Caco-2 (cell line): Measurements from ENCODE around the gene TBL1Y. TPM values are rescaled to one million over a fixed set of nuclear protein-coding genes. Genes with fewer than 3 reads are reported as not detected.

Experiments used
- BruUV-seq: library from RNA; stranded (reverse); fragments of 400-500 nt; replicated peaks from 2 replicates; lab custom pipeline; 2021; lab: Mats Ljungman, UMichigan
- CTCF ChIA-PET: fragments of 300-600 bp; sonication (Branson Sonifier 250); formaldehyde crosslinking; loops from one replicate; lab custom pipeline; 2022; ENCODE audit warnings: antibody characterized with exemption; lab: Charles Lee
- POLR2A ChIA-PET: fragments of 300-600 bp; sonication (Branson Sonifier 250); formaldehyde crosslinking; loops from one replicate; lab custom pipeline; 2022; ENCODE audit warnings: antibody characterized with exemption; lab: Charles Lee
- DNase-seq, 2 experiments: peaks; one replicate each; pipeline versions ENCODE4 v3.0.0 to v3.0.0-alpha.2; 2020 to 2022
- H3K27me3 ChIP-seq: replicated peaks from 2 replicates; pipeline ENCODE4 v1.6.0; 2011; ENCODE audit warnings: low read length; ENCODE audit not compliant: control insufficient read depth, insufficient read depth
- H3K36me3 ChIP-seq: 2 replicates; pipeline ENCODE4 v1.5.1; 2011; ENCODE audit warnings: low read length; ENCODE audit not compliant: control insufficient read depth, insufficient read depth
- H3K4me1 ChIP-seq: fragments of 250-450 bp; sonication (Bioruptor Pico); 2 replicates; pipeline ENCODE4 v1.5.1; 2020; ENCODE audit warnings: mild to moderate bottlenecking
- H3K4me3 ChIP-seq: 2 replicates; pipeline ENCODE4 v1.5.1; 2011; ENCODE audit warnings: low read depth, mild to moderate bottlenecking, control low read depth, low read length
- H3K9me3 ChIP-seq: fragments of 250-450 bp; sonication (Bioruptor Pico); 2 replicates; pipeline ENCODE4 v1.5.1; 2020; ENCODE audit warnings: mild to moderate bottlenecking, moderate library complexity
- H3K27ac Mint-ChIP-seq: one replicate; pipeline ENCODE4 v1.8.0; 2022; ENCODE audit warnings: mixed read lengths; ENCODE audit not compliant: unreplicated experiment
- H3K27me3 Mint-ChIP-seq: one replicate; pipeline ENCODE4 v1.8.0; 2022; ENCODE audit warnings: mixed read lengths; ENCODE audit not compliant: insufficient read depth, unreplicated experiment
- H3K36me3 Mint-ChIP-seq: one replicate; pipeline ENCODE4 v1.8.0; 2022; ENCODE audit warnings: mild to moderate bottlenecking, mixed read lengths; ENCODE audit not compliant: insufficient read depth, unreplicated experiment
- H3K4me1 Mint-ChIP-seq: one replicate; pipeline ENCODE4 v1.8.0; 2022; ENCODE audit warnings: low read depth, mixed read lengths; ENCODE audit not compliant: unreplicated experiment
- H3K4me3 Mint-ChIP-seq: one replicate; pipeline ENCODE4 v1.8.0; 2022; ENCODE audit warnings: mild to moderate bottlenecking, moderate library complexity, mixed read lengths; ENCODE audit not compliant: unreplicated experiment
- H3K9me3 Mint-ChIP-seq: one replicate; pipeline ENCODE4 v1.8.0; 2022; ENCODE audit warnings: mixed read lengths; ENCODE audit not compliant: unreplicated experiment
- intact Hi-C: fragments of 100-400 bp; cut with micrococcal nuclease; formaldehyde crosslinking; loops from one replicate; pipeline ENCODE4 v1.10.0; 2022; ENCODE audit not compliant: unreplicated experiment
- total RNA-seq: library from RNA; stranded (reverse); gene quantifications from 2 replicates; pipeline ENCODE4 v1.2.3, GENCODE V29; 2022
- TF ChIP-seq, protein P1 (sequence below), 2 experiments: fragments of 200-600 bp in 1 of 2; IDR thresholded peaks; 1 replicate in 1 of 2; 2 replicates in 1 of 2; pipeline versions ENCODE4 v1.5.1 to v1.8.0; 2011 to 2022; ENCODE audit warnings: antibody characterized with exemption in 1 of 2, control low read depth in 1 of 2, inconsistent platforms in 1 of 2, low read depth in 1 of 2, low read length in 1 of 2, mild to moderate bottlenecking in 1 of 2, moderate library complexity in 1 of 2; ENCODE audit not compliant: insufficient read depth in 1 of 2, severe bottlenecking in 1 of 2, unreplicated experiment in 1 of 2

Gene TBL1Y
- total RNA-seq, 1 experiment from 2014 or later: not detected

DNA sequence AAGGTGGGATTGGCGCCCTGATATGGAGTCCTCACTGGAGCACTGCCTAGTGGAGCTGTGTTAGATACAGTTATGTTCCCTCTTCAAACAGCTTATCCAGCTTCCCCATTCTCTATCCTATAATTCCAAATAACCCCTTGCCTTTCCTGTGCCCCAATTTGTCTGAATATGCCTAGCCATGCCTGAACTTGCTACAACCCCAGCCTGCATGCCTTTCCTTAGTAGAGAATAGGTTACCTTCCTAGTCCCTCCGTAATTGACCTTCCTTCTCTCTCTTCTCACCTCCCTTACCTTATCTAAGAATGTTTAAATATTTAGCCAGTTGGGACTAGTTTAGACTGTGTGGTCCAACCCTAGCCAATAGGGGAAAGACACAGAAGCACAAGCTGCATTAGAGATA, 102.6 kb downstream of the TBL1Y start:
- Mint-ChIP-seq H3K4me3 (no peak overlapping the region), H3K27ac (no peak overlapping the region), H3K4me1 (no peaks in the 10 kb centered on the region), H3K36me3 (no peaks in the 10 kb centered on the region), H3K9me3 (no peaks in the 10 kb centered on the region), H3K27me3 (no peaks in the 10 kb centered on the region)
- H3K36me3 ChIP-seq: no peaks in the 10 kb centered on the region
- DNase-seq: no peak
- ChIA-PET POLR2A (no interaction called here), CTCF (no interaction called here)
- H3K9me3 ChIP-seq: no peaks in the 10 kb centered on the region
- no TSS peak for BruUV-seq
- H3K4me3 ChIP-seq: no peak overlapping the region
- TF ChIP-seq, protein P1, sequence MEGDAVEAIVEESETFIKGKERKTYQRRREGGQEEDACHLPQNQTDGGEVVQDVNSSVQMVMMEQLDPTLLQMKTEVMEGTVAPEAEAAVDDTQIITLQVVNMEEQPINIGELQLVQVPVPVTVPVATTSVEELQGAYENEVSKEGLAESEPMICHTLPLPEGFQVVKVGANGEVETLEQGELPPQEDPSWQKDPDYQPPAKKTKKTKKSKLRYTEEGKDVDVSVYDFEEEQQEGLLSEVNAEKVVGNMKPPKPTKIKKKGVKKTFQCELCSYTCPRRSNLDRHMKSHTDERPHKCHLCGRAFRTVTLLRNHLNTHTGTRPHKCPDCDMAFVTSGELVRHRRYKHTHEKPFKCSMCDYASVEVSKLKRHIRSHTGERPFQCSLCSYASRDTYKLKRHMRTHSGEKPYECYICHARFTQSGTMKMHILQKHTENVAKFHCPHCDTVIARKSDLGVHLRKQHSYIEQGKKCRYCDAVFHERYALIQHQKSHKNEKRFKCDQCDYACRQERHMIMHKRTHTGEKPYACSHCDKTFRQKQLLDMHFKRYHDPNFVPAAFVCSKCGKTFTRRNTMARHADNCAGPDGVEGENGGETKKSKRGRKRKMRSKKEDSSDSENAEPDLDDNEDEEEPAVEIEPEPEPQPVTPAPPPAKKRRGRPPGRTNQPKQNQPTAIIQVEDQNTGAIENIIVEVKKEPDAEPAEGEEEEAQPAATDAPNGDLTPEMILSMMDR (IDR thresholded peaks at IDR 0.05; ENCODE audit: insufficient read depth in 1 of 2, low read depth in 1 of 2, low read length in 1 of 2, severe bottlenecking in 1 of 2, unreplicated experiment in 1 of 2): no peak
- no peaks in the 10 kb centered on the region for H3K27me3 ChIP-seq
- intact Hi-C loops: no loop called here
- no peaks in the 10 kb centered on the region for H3K4me1 ChIP-seq

DNA sequence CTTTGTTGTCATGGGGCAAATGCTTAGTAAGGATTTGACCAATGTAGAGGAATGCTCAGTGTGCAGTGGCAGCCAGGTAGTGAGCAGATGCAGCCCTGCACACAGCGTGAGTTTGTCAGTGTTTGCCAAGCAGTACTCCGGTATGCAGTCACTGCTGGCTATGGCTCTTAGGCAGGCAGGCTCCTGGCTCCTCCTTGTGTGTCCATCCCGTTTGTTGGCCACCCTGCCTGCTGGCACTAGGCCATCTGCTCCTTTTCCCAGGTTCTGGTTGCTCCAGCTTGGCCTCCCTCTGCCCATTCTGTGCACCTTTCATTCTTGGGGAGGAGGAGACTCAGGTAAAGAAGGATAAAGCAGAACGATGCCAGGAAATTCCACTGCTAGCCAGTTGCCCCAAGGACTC, 106.0 kb downstream of the TBL1Y start:
- Histone ChIP-seq H3K27me3 (no peaks in the 10 kb centered on the region), H3K4me1 (no peaks in the 10 kb centered on the region), H3K36me3 (no peaks in the 10 kb centered on the region), H3K4me3 (no peak overlapping the region), H3K9me3 (no peaks in the 10 kb centered on the region)
- no TSS peak for BruUV-seq
- Mint-ChIP-seq H3K9me3 (no peaks in the 10 kb centered on the region), H3K27me3 (no peaks in the 10 kb centered on the region), H3K4me3 (no peak overlapping the region), H3K36me3 (no peaks in the 10 kb centered on the region), H3K4me1 (no peaks in the 10 kb centered on the region), H3K27ac (no peak overlapping the region)
- intact Hi-C loops: no loop called here
- ChIA-PET POLR2A (no interaction called here), CTCF (no interaction called here)
- no peak for DNase-seq
- TF ChIP-seq, protein P1 (IDR thresholded peaks at IDR 0.05; ENCODE audit: insufficient read depth in 1 of 2, low read depth in 1 of 2, low read length in 1 of 2, severe bottlenecking in 1 of 2, unreplicated experiment in 1 of 2): no peak

DNA sequence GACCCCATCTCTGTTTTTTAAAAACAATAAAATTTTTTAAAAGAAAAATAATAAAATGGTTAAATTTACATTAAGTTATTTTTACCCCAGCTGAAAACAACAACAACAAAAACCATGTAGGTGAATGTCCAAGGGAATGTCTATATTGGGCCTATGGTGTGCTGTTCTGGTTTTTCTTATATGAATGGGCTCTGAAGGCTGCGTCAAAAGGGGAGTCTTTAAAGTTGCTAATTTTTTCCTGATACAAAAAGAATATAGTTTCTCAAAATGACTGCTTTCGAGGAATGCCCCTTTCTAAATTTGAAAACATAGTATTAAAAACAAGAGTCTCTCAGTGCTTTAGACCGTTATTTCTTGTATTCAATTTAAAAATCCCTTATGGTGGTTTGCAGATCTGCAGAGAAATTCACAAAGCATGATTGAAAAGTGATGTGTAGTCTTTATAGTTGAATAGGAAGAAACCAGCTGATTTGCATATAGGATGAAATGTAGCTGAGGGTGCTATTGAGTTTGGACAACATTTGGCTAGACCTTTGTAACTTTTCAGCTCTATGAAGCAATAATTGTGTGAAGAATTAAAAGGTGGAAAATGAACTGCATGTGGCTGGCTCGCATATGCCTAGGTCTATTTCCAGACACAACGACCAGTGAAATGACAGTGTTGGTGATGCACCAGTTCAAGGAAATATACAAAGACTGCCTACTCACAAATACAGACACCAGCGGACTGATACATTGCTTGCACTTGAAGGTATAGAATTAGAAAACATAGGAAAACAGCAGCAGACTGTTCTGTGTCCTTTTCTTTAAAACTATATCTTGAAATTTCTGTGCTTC, 107.0 kb downstream of the TBL1Y start:
- POLR2A ChIA-PET: no interaction called here
- H3K4me1 Mint-ChIP-seq: no peaks in the 10 kb centered on the region

More for the DNA sequence above, 107.0 kb downstream of the TBL1Y start:
- no peaks in the 10 kb centered on the region for H3K27me3 ChIP-seq
- no peak overlapping the region for H3K4me3 ChIP-seq
- no peak overlapping the region for H3K4me3 Mint-ChIP-seq
- DNase-seq: no peak
- no peak overlapping the region for H3K27ac Mint-ChIP-seq
- H3K36me3 ChIP-seq: no peaks in the 10 kb centered on the region
- H3K9me3 Mint-ChIP-seq: no peaks in the 10 kb centered on the region
- CTCF ChIA-PET: no interaction called here
- TF ChIP-seq, protein P1 (IDR thresholded peaks at IDR 0.05; ENCODE audit: insufficient read depth in 1 of 2, low read depth in 1 of 2, low read length in 1 of 2, severe bottlenecking in 1 of 2, unreplicated experiment in 1 of 2): no peak
- no peaks in the 10 kb centered on the region for H3K9me3 ChIP-seq
- intact Hi-C loops: no loop called here
- no peaks in the 10 kb centered on the region for H3K36me3 Mint-ChIP-seq
- H3K27me3 Mint-ChIP-seq: no peaks in the 10 kb centered on the region
- no peaks in the 10 kb centered on the region for H3K4me1 ChIP-seq
- BruUV-seq: no TSS peak
